Caco-2 (cell line): ENCODE results near the gene C6orf132. TPM values are rescaled to one million over a fixed set of nuclear protein-coding genes. Genes with fewer than 3 reads are reported as not detected.

Experiments used
- BruUV-seq: library from RNA; stranded (reverse); fragments of 400-500 nt; replicated peaks from 2 replicates; lab custom pipeline; 2021; lab: Mats Ljungman, UMichigan
- CTCF ChIA-PET: fragments of 300-600 bp; sonication (Branson Sonifier 250); formaldehyde crosslinking; loops from one replicate; lab custom pipeline; 2022; ENCODE audit warnings: antibody characterized with exemption; lab: Charles Lee
- POLR2A ChIA-PET: fragments of 300-600 bp; sonication (Branson Sonifier 250); formaldehyde crosslinking; loops from one replicate; lab custom pipeline; 2022; ENCODE audit warnings: antibody characterized with exemption; lab: Charles Lee
- DNase-seq, 2 experiments: peaks; one replicate each; pipeline versions ENCODE4 v3.0.0 to v3.0.0-alpha.2; 2020 to 2022
- H3K27me3 ChIP-seq: replicated peaks from 2 replicates; pipeline ENCODE4 v1.6.0; 2011; ENCODE audit warnings: low read length; ENCODE audit not compliant: control insufficient read depth, insufficient read depth
- H3K36me3 ChIP-seq: 2 replicates; pipeline ENCODE4 v1.5.1; 2011; ENCODE audit warnings: low read length; ENCODE audit not compliant: control insufficient read depth, insufficient read depth
- H3K4me1 ChIP-seq: fragments of 250-450 bp; sonication (Bioruptor Pico); 2 replicates; pipeline ENCODE4 v1.5.1; 2020; ENCODE audit warnings: mild to moderate bottlenecking
- H3K4me3 ChIP-seq: 2 replicates; pipeline ENCODE4 v1.5.1; 2011; ENCODE audit warnings: low read depth, mild to moderate bottlenecking, control low read depth, low read length
- H3K9me3 ChIP-seq: fragments of 250-450 bp; sonication (Bioruptor Pico); 2 replicates; pipeline ENCODE4 v1.5.1; 2020; ENCODE audit warnings: mild to moderate bottlenecking, moderate library complexity
- H3K27ac Mint-ChIP-seq: one replicate; pipeline ENCODE4 v1.8.0; 2022; ENCODE audit warnings: mixed read lengths; ENCODE audit not compliant: unreplicated experiment
- H3K27me3 Mint-ChIP-seq: one replicate; pipeline ENCODE4 v1.8.0; 2022; ENCODE audit warnings: mixed read lengths; ENCODE audit not compliant: insufficient read depth, unreplicated experiment
- H3K36me3 Mint-ChIP-seq: one replicate; pipeline ENCODE4 v1.8.0; 2022; ENCODE audit warnings: mild to moderate bottlenecking, mixed read lengths; ENCODE audit not compliant: insufficient read depth, unreplicated experiment
- H3K4me1 Mint-ChIP-seq: one replicate; pipeline ENCODE4 v1.8.0; 2022; ENCODE audit warnings: low read depth, mixed read lengths; ENCODE audit not compliant: unreplicated experiment
- H3K4me3 Mint-ChIP-seq: one replicate; pipeline ENCODE4 v1.8.0; 2022; ENCODE audit warnings: mild to moderate bottlenecking, moderate library complexity, mixed read lengths; ENCODE audit not compliant: unreplicated experiment
- H3K9me3 Mint-ChIP-seq: one replicate; pipeline ENCODE4 v1.8.0; 2022; ENCODE audit warnings: mixed read lengths; ENCODE audit not compliant: unreplicated experiment
- intact Hi-C: fragments of 100-400 bp; cut with micrococcal nuclease; formaldehyde crosslinking; loops from one replicate; pipeline ENCODE4 v1.10.0; 2022; ENCODE audit not compliant: unreplicated experiment
- total RNA-seq: library from RNA; stranded (reverse); gene quantifications from 2 replicates; pipeline ENCODE4 v1.2.3, GENCODE V29; 2022
- TF ChIP-seq, protein P1 (sequence below), 2 experiments: fragments of 200-600 bp in 1 of 2; IDR thresholded peaks; 1 replicate in 1 of 2; 2 replicates in 1 of 2; pipeline versions ENCODE4 v1.5.1 to v1.8.0; 2011 to 2022; ENCODE audit warnings: antibody characterized with exemption in 1 of 2, control low read depth in 1 of 2, inconsistent platforms in 1 of 2, low read depth in 1 of 2, low read length in 1 of 2, mild to moderate bottlenecking in 1 of 2, moderate library complexity in 1 of 2; ENCODE audit not compliant: insufficient read depth in 1 of 2, severe bottlenecking in 1 of 2, unreplicated experiment in 1 of 2

C6orf132 gene
- total RNA-seq, 1 experiment from 2014 or later: 56.2 TPM

DNA sequence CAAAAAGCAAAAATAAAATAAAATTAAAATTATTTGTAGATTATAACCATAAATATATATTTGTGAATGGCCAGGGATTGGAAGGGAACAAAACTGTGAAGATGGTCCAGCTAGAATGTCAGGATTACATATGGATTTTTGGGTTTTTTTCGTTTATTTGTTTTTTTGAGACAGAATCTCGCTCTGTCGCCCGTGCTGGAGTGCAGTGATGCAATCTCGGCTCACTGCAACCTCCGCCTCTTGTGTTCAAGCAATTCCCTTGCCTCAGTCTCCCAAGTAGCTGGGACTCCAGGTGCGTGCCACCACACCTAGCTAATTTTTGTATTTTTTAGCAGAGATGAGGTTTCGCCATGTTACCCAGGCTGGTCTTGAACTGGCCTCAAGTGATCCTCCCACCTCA lies 7.8 kb upstream of the C6orf132 start:
- CTCF ChIA-PET: no interaction called here
- H3K27me3 Mint-ChIP-seq: no peaks in the 10 kb centered on the region

GRCh38 chr6:42148058-42148457 lies 5.6 kb upstream of the C6orf132 start:
- POLR2A ChIA-PET: interaction anchor here (0.5 kb wide), 1 partner anchor 8 kb away, joined by 4 read pairs; no protein-coding TSS in a partner anchor
- intact Hi-C loops: no loop called here

More for the DNA sequence above, 7.8 kb upstream of the C6orf132 start:
- Mint-ChIP-seq H3K9me3 (no peaks in the 10 kb centered on the region), H3K4me1 (peaks cover 6% of the 10 kb centered on the region), H3K4me3 (no peak overlapping the region), H3K27ac (no peak overlapping the region), H3K36me3 (no peaks in the 10 kb centered on the region)
- POLR2A ChIA-PET: no interaction called here
- Histone ChIP-seq H3K36me3 (no peaks in the 10 kb centered on the region), H3K4me1 (peaks cover 17% of the 10 kb centered on the region), H3K27me3 (no peaks in the 10 kb centered on the region), H3K9me3 (no peaks in the 10 kb centered on the region), H3K4me3 (no peak overlapping the region)
- TF ChIP-seq, protein P1, sequence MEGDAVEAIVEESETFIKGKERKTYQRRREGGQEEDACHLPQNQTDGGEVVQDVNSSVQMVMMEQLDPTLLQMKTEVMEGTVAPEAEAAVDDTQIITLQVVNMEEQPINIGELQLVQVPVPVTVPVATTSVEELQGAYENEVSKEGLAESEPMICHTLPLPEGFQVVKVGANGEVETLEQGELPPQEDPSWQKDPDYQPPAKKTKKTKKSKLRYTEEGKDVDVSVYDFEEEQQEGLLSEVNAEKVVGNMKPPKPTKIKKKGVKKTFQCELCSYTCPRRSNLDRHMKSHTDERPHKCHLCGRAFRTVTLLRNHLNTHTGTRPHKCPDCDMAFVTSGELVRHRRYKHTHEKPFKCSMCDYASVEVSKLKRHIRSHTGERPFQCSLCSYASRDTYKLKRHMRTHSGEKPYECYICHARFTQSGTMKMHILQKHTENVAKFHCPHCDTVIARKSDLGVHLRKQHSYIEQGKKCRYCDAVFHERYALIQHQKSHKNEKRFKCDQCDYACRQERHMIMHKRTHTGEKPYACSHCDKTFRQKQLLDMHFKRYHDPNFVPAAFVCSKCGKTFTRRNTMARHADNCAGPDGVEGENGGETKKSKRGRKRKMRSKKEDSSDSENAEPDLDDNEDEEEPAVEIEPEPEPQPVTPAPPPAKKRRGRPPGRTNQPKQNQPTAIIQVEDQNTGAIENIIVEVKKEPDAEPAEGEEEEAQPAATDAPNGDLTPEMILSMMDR (IDR thresholded peaks at IDR 0.05; ENCODE audit: insufficient read depth in 1 of 2, low read depth in 1 of 2, low read length in 1 of 2, severe bottlenecking in 1 of 2, unreplicated experiment in 1 of 2): no peak
- no TSS peak for BruUV-seq
- intact Hi-C loops: no loop called here
- DNase-seq: no peak

DNA sequence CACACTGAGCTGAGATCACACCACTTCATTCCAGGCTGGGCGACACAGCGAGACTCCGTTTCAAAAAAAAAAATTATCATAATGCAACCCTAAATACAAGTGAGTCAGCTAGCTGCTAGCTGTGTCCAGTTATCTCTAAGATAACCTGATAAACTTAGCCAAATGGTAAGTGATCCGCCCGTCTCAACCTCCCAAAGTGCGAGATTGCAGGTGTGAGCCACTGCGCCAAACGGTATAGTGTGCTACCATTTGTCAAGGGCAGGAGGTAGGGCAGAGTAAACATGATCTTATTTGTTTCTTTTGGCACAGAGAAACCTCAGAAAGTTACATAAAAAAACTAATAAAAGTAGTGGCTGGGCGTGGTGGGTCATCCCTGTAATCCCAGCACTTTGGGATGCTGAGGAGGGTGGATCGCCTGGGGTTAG lies 4.7 kb upstream of the C6orf132 start:
- H3K9me3 ChIP-seq: no peaks in the 10 kb centered on the region
- ChIA-PET CTCF (interaction anchor here (0.9 kb wide), 1 partner anchor 49 kb away, joined by 3 read pairs; no protein-coding TSS in a partner anchor), POLR2A (no interaction called here)
- intact Hi-C loops: no loop called here
- peaks cover 27% of the 10 kb centered on the region for H3K4me1 ChIP-seq
- no peaks in the 10 kb centered on the region for H3K27me3 ChIP-seq
- Mint-ChIP-seq H3K9me3 (no peaks in the 10 kb centered on the region), H3K36me3 (peaks cover 12% of the 10 kb centered on the region), H3K4me3 (no peak overlapping the region), H3K27me3 (no peaks in the 10 kb centered on the region), H3K27ac (no peak overlapping the region), H3K4me1 (peaks cover 13% of the 10 kb centered on the region)
- H3K4me3 ChIP-seq: no peak overlapping the region
- BruUV-seq: no TSS peak
- TF ChIP-seq, protein P1 (IDR thresholded peaks at IDR 0.05; ENCODE audit: insufficient read depth in 1 of 2, low read depth in 1 of 2, low read length in 1 of 2, severe bottlenecking in 1 of 2, unreplicated experiment in 1 of 2): no peak
- no peak for DNase-seq
- H3K36me3 ChIP-seq: no peaks in the 10 kb centered on the region

More at GRCh38 chr6:42148058-42148457, 5.6 kb upstream of the C6orf132 start:
- CTCF ChIA-PET: interaction anchor here (0.6 kb wide), 2 partner anchors 72 to 366 kb away, joined by 3 read pairs; no protein-coding TSS in a partner anchor
- Histone ChIP-seq H3K9me3 (no peaks in the 10 kb centered on the region), H3K27me3 (no peaks in the 10 kb centered on the region), H3K4me1 (peaks cover 27% of the 10 kb centered on the region), H3K4me3 (no peak overlapping the region), H3K36me3 (no peaks in the 10 kb centered on the region)
- TF ChIP-seq, protein P1 (IDR thresholded peaks at IDR 0.05; ENCODE audit: insufficient read depth in 1 of 2, low read depth in 1 of 2, low read length in 1 of 2, severe bottlenecking in 1 of 2, unreplicated experiment in 1 of 2): no peak
- Mint-ChIP-seq H3K27me3 (no peaks in the 10 kb centered on the region), H3K36me3 (peaks cover 3% of the 10 kb centered on the region), H3K4me3 (no peak overlapping the region), H3K4me1 (peaks cover 13% of the 10 kb centered on the region), H3K27ac (no peak overlapping the region), H3K9me3 (no peaks in the 10 kb centered on the region)
- no peak for DNase-seq
- no TSS peak for BruUV-seq
